Activated CD4-positive, alpha-beta T cell treated with anti-CD3 and anti-CD28 coated beads for 36 hours (primary cell): ENCODE measurements around the gene NOTCH4. TPM values are rescaled to one million over a fixed set of nuclear protein-coding genes. Genes with fewer than 3 reads are reported as not detected.
"Not testable (repeated sequence)": the region's sequence is repeated elsewhere in the genome, so short reads cannot be mapped to it uniquely, and the experiment has no call there.

Source experiments
- ATAC-seq: fragments of 200-7000 bp; cut with Tn5 transposase; one replicate; pipeline ENCODE4 v1.10.0; 2021; ENCODE audit warnings: mild to moderate bottlenecking, moderate library complexity
- CTCF ChIA-PET: fragments of 350-600 bp; sonication (Branson Sonifier 250); formaldehyde crosslinking; loops from one replicate; lab custom pipeline; 2021; ENCODE audit warnings: antibody characterized with exemption; lab: Charles Lee
- POLR2A ChIA-PET: fragments of 350-600 bp; sonication (Branson Sonifier 250); formaldehyde crosslinking; loops from one replicate; lab custom pipeline; 2021; ENCODE audit warnings: antibody characterized with exemption, inconsistent platforms; lab: Charles Lee
- DNase-seq: peaks from one replicate; pipeline ENCODE4 v3.0.0-alpha.2; 2020
- H3K27ac Mint-ChIP-seq: one replicate; pipeline ENCODE4 v1.8.0; 2021; ENCODE audit warnings: mixed read lengths
- H3K27me3 Mint-ChIP-seq: one replicate; pipeline ENCODE4 v1.8.0; 2021; ENCODE audit warnings: mixed read lengths
- H3K36me3 Mint-ChIP-seq: one replicate; pipeline ENCODE4 v1.8.0; 2021; ENCODE audit warnings: low read depth, mixed read lengths
- H3K4me1 Mint-ChIP-seq: one replicate; pipeline ENCODE4 v1.8.0; 2021; ENCODE audit warnings: mixed read lengths
- H3K4me3 Mint-ChIP-seq: one replicate; pipeline ENCODE4 v1.8.0; 2021; ENCODE audit warnings: mild to moderate bottlenecking, moderate library complexity, mixed read lengths
- H3K9me3 Mint-ChIP-seq: one replicate; pipeline ENCODE4 v1.8.0; 2021; ENCODE audit warnings: low read depth, mixed read lengths
- intact Hi-C, 2 experiments: fragments of 100-400 bp; cut with DNase I in 1 of 2; cut with micrococcal nuclease in 1 of 2; formaldehyde crosslinking; loops; one replicate each; pipeline versions ENCODE4 v1.14.2 to v1.15.1; 2022 to 2024; cut with DNase I, micrococcal nuclease
- total RNA-seq, 2 experiments: library from RNA; stranded (reverse); gene quantifications; one replicate each; pipeline ENCODE4 v1.2.3, GENCODE V29; 2021

Gene NOTCH4
- total RNA-seq, 2 experiments from 2014 or later, result 0.69 to 1.1 TPM

DNA sequence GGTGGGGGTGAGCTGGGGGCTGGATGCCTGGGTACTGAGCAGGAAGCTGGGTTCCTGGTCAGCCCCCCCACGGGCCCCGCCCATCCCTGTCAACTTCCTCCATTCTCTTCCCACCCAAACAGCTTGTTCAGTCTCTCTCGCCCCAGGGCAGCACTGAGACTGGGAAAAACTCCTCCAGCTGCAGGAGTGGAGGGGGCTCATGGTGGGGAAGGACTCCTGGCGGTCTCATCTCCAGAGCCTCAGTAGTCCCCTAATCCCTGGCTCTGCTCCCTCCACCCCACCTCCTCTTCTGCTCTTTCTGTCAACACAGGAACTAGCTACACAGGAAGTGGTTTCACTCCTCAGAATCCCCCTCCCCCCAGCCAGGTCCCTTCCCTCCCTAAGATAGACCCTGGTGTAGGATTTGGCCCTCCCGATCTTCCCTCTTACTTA is 31.2 kb downstream of the NOTCH4 start, which contains the start of gene GPSM3:
GPSM3 (minus strand) TSS at position 36 of the 432 bp plus-strand sequence. CDS start 130 bp downstream, outside the sequence.
- ChIA-PET POLR2A (interaction anchor here (2.6 kb wide), 1 partner anchor 10 kb away, joined by 9 read pairs; no protein-coding TSS in a partner anchor), CTCF (interaction anchor here (0.6 to 1.6 kb wide), 5 partner anchors 13 to 703 kb away, joined by 3 to 5 read pairs (median 4); partner anchors contain the start of genes FKBPL and PRRT1)
- H3K4me3 Mint-ChIP-seq, result peak within 1 kb of the TSS; percentile 95
- no peaks in the 10 kb centered on the region for H3K27me3 Mint-ChIP-seq
- peak within 1 kb of the TSS; percentile 96 for H3K27ac Mint-ChIP-seq
- H3K4me1 Mint-ChIP-seq, result peaks cover 49% of the 10 kb centered on the region
- DNase-seq (peak; percentile 69), ATAC-seq (no peak)
- peaks cover 24% of the 10 kb centered on the region for H3K36me3 Mint-ChIP-seq
- intact Hi-C loops, result loop anchor here (10.0 kb wide), 3 partner anchors 218 to 1222 kb away; partner anchors contain the start of genes CUTA (in 1 of the 2), DXO (in 1 of the 2) and PHF1 (in 1 of the 2)
- no peaks in the 10 kb centered on the region for H3K9me3 Mint-ChIP-seq

DNA sequence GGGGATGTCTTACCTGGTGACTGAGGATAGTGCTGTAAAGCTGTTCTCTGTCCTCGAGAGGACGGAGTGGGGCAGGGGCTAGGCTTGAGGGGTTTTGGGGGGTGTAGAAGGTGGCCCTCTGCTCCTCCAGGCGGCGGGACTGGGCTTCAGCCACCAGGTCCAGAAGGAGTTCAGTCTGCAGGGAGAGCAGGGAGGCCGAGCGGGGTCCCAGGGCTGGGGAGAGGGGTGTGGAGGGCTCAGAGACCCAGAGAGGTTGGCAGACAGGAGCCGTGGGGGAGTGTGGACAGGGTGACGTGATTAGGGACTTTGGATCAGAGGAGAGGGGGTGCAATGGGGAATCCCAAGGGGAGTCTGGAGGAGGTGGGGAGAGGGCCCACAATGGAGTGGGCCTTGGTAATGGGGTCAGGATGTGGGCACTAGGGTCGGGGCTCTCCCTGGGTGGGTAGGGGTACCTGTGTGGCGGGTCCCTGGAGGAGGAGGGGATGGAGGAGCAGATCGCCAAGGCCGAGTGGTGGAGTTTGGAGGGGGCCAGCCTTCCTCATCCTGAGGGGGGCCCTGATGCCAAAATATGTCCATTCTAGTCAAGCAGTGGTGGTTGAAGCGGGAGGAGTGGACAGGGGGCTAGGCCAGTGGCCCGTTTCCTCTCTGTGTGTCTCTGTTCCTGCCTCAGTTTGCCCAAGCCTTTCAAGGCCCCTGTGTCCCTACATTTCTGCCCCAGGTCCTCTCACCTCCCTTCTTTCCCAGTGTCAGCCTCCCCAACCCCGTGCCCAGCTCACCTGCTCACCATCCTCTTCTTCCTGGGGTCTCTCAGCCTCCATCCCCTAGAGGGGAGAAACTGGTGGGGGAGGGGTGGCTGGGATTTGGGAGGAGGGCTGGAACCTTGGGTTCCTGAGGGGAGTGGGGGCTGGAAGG is 31.9 kb downstream of the NOTCH4 start:
- Mint-ChIP-seq H3K9me3 (no peaks in the 10 kb centered on the region), H3K27me3 (no peaks in the 10 kb centered on the region), H3K27ac (peak overlapping the region; percentile 96), H3K36me3 (peaks cover 31% of the 10 kb centered on the region), H3K4me3 (peak overlapping the region; percentile 95), H3K4me1 (peaks cover 54% of the 10 kb centered on the region)
- ChIA-PET POLR2A (interaction anchor here (1.0 to 2.6 kb wide), 2 partner anchors 9 to 64 kb away, joined by 4 to 9 read pairs; partner anchors contain the start of gene ATF6B), CTCF (interaction anchor here (0.9 to 1.6 kb wide), 4 partner anchors 13 to 62 kb away, joined by 3 to 5 read pairs (median 4); partner anchors contain the start of genes FKBPL and PRRT1)
- ATAC-seq, result no peak
- peak; percentile 47 for DNase-seq
- intact Hi-C loops, result loop anchor here (10.0 kb wide), 3 partner anchors 217 to 1223 kb away; partner anchors contain the start of genes CUTA (in 1 of the 2), DXO (in 1 of the 2) and PHF1 (in 1 of the 2)

DNA sequence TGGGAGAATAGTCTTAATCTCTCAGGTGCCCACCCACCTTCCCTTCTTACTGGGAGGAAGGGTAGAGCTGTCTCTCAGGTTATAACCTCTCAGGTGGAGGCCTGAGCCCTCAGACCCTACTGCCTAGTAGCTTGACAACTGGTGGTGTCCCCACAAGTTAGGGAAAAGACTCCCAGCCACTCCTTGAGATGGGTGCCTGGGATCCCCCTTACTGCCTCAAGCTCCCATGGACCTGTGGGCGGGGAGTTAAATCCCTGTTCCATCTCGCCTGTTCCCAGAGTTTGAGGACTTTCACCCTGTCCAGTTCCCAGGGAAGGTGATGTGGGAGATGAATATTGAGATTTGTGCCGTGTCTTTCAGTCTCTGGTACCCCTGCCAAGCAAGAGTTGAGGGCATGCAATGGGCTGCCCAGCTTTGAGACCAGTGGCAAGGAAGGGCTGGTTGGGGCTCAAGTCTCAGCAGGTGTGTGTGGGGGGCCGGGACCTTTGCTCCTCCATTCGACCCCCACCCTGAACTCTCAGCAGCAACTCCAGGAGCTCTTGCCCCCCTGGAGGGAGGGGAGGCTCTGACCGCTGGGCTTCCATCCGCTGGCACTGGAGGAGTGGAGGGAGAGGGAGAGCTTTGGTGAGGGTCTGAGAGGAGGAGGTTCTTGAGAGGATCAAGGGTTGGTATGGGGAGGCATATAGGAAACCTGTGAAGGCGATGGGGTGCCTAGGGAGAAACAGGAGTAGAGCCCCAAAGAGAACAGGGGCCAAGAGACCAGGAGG is 32.8 kb downstream of the NOTCH4 start:
- ChIA-PET CTCF (interaction anchor here (0.6 to 0.7 kb wide), 2 partner anchors 65 to 232 kb away, joined by 3 to 4 read pairs; no protein-coding TSS in a partner anchor), POLR2A (interaction anchor here (0.7 to 2.6 kb wide), 3 partner anchors 8 to 63 kb away, joined by 3 to 9 read pairs (median 4); partner anchors contain the start of gene ATF6B)
- peaks cover 39% of the 10 kb centered on the region for H3K36me3 Mint-ChIP-seq
- ATAC-seq (no peak), DNase-seq (no peak)
- peak overlapping the region; percentile 96 for H3K27ac Mint-ChIP-seq
- H3K4me3 Mint-ChIP-seq, result peak overlapping the region; percentile 95
- intact Hi-C loops, result loop anchor here (1.0 to 10.0 kb wide), 5 partner anchors 13 to 1224 kb away; partner anchors contain the start of genes CUTA (in 1 of the 2), DXO (in 1 of the 2), FKBPL (in 1 of the 2) and PHF1 (in 1 of the 2)
- H3K4me1 Mint-ChIP-seq, result peaks cover 60% of the 10 kb centered on the region
- H3K9me3 Mint-ChIP-seq, result no peaks in the 10 kb centered on the region
- H3K27me3 Mint-ChIP-seq, result no peaks in the 10 kb centered on the region

DNA sequence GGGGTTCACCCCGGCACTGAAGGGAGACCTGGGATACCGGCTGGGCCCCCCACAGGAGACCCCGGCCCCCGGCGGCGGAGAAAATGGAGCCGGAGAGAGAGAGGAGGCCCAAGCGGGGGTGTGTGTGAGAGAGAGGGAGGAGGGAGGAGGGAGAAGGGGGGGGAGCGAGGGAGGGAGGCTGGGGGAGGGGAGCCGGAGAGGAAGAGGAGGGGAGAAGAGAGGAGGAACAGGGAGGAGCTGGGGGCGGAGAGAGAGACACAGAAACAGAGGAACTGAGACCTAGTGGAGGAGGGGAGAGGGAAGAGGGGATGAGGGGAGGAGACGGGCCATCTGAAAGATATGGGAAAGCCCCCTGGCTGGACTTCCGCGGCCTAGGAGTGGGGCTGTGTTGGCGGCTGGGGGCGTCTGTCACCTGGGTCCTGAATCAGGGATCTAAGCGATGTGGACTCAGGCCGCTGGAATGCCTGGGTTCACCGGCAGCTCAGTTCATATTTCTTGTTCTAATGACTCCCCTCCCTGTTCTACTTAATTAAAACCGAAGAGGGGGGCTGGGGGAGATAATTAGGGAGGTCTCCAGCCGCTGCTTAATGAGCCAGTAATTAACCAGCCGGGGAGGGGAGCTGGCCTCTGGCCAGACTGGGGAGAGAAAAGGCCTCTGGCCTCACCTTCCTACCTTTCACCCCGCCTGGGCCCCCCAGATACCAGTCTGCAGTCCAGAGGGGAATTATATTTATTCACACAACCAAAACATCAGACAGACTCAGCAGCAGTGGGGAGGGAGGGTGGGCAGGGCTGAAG is 33.6 kb downstream of the NOTCH4 start, which contains the start of gene PBX2:
PBX2 (minus strand) TSS at position 149 of the 798 bp plus-strand sequence. CDS start 287 bp downstream, outside the sequence.
- Mint-ChIP-seq H3K27ac (peak within 1 kb of the TSS; percentile 96), H3K36me3 (peaks cover 46% of the 10 kb centered on the region), H3K4me1 (peaks cover 66% of the 10 kb centered on the region), H3K4me3 (peak within 1 kb of the TSS; percentile 95), H3K9me3 (no peaks in the 10 kb centered on the region), H3K27me3 (no peaks in the 10 kb centered on the region)
- DNase-seq, result peak; percentile 92
- ATAC-seq, result peak; percentile 58
- intact Hi-C loops, result loop anchor here (1.0 to 10.0 kb wide), 5 partner anchors 12 to 1225 kb away; partner anchors contain the start of genes CUTA (in 1 of the 2), DXO (in 1 of the 2), FKBPL (in 1 of the 2) and PHF1 (in 1 of the 2)
- ChIA-PET CTCF (interaction anchor here (0.6 to 0.7 kb wide), 4 partner anchors 11 to 1434 kb away, joined by 3 to 4 read pairs (median 3); no protein-coding TSS in a partner anchor), POLR2A (interaction anchor here (0.6 to 0.7 kb wide), 2 partner anchors 13 to 536 kb away, joined by 3 read pairs; no protein-coding TSS in a partner anchor)

DNA sequence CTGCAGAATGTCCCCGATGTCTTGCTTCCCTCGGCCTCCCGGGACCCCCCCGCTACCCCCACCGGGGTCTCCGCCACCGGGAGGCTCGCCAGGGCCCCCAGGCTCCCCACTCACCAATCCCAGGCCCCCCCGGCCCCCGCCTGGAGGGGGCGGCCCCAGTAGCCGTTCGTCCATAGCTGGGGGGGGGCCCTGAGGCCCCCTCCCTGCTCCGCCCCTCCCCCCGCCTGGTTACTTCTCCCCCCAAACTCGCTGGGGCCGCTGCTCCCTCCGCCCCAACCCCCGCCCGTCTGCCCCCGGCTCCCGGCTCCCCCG is 34.2 kb downstream of the NOTCH4 start:
- ChIA-PET POLR2A (interaction anchor here (0.6 kb wide), 1 partner anchor 536 kb away, joined by 3 read pairs; no protein-coding TSS in a partner anchor), CTCF (interaction anchor here (0.6 kb wide), 2 partner anchors 10 to 1433 kb away, joined by 3 read pairs; no protein-coding TSS in a partner anchor)
- Mint-ChIP-seq H3K9me3 (no peaks in the 10 kb centered on the region), H3K4me3 (peak overlapping the region; percentile 95), H3K4me1 (peaks cover 60% of the 10 kb centered on the region), H3K36me3 (peaks cover 46% of the 10 kb centered on the region), H3K27ac (peak overlapping the region; percentile 91), H3K27me3 (no peaks in the 10 kb centered on the region)
- DNase-seq (no peak), ATAC-seq (no peak)
- intact Hi-C loops, result loop anchor here (1.0 to 10.0 kb wide), 5 partner anchors 11 to 1225 kb away; partner anchors contain the start of genes CUTA (in 1 of the 2), DXO (in 1 of the 2), FKBPL (in 1 of the 2) and PHF1 (in 1 of the 2)

DNA sequence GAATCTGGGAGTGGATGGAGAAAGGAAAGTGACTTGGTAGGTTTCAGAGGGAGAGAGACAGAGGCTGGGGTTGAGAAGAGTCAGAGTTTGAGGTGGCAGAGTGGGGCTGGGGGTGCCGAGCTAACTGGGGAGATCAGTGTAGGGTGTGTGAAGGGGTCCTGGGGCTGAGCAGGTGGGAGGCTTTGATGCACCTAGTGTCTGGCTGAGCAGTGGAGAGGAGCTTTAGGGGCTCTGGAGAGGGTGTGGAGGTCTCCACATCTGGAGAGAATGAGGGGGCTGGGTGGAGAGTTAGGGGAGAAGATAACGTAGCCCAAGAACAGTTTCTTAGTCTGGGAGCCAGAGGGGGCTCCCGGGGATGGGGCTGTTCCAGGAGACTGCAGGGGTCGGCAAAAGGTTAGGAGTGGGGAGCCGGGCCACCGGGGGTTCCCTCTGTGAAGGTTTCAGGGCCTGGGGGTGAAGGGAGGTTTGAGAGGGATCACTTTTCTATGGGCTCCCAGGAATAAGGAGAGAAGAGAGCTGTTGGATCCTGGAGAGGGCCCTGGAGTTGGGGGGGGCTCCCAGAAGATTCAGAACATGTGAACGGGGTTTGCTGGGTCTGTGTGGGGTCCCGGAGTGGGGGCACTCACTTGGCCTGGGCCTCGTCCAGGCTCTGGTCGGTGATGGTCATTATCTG is 34.7 kb downstream of the NOTCH4 start:
- CTCF ChIA-PET, result interaction anchor here (0.6 kb wide), 2 partner anchors 1083 to 1433 kb away, joined by 3 read pairs; partner anchors contain the start of gene RPS18
- peaks cover 57% of the 10 kb centered on the region for H3K4me1 Mint-ChIP-seq

DNA sequence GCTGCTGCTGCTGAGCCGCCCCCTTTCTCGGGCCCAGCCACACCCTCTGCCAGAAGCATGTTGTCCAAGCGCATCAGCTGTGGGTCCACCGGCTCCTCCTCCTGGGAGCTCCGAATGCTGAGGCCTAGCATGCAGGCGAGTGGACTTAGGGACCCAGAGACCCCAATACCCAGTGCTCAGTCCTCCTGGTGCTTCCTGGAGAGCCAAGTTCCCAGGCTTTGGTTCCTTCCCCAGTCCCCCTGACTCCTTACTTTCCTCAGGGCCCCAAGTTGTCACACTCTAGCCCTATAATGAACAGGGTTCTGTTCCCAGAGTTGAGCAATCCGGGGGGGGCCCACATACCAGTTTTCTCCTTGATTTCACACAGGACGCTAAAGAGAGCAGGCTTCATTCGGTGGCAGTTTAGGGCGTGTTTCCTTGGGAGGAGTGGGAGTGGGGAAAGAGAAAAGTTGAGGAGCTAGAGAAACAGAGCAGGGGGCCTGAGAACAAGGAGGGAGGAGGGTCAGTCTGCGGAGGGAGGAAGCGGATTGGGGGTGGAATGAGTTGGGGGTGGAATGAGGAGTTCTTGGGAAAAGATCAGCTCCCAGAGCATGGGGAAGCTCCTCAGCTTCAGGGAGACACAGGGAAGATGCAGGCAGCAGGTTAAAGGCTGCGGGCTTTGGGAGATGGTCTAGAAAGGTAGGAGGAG is 35.3 kb downstream of the NOTCH4 start:
- H3K9me3 Mint-ChIP-seq, result no peaks in the 10 kb centered on the region
- intact Hi-C loops, result no loop called here
- CTCF ChIA-PET, result interaction anchor here (0.6 kb wide), 1 partner anchor 1084 kb away, joined by 3 read pairs; the partner anchor contains the start of gene RPS18
- ATAC-seq (no peak), DNase-seq (no peak)
- peak overlapping the region; percentile 95 for H3K4me3 Mint-ChIP-seq
- peak overlapping the region; percentile 91 for H3K27ac Mint-ChIP-seq
- H3K27me3 Mint-ChIP-seq, result no peaks in the 10 kb centered on the region
- H3K4me1 Mint-ChIP-seq, result peaks cover 50% of the 10 kb centered on the region
- peaks cover 51% of the 10 kb centered on the region for H3K36me3 Mint-ChIP-seq
- POLR2A ChIA-PET, result interaction anchor here (1.0 kb wide), 1 partner anchor 9 kb away, joined by 3 read pairs; no protein-coding TSS in a partner anchor

More for the DNA sequence above, 34.7 kb downstream of the NOTCH4 start:
- peak overlapping the region; percentile 91 for H3K27ac Mint-ChIP-seq
- intact Hi-C loops, result no loop called here
- H3K4me3 Mint-ChIP-seq, result peak overlapping the region; percentile 95
- peaks cover 46% of the 10 kb centered on the region for H3K36me3 Mint-ChIP-seq
- POLR2A ChIA-PET, result interaction anchor here (0.6 to 1.0 kb wide), 2 partner anchors 10 to 595 kb away, joined by 3 read pairs; no protein-coding TSS in a partner anchor
- DNase-seq (no peak), ATAC-seq (no peak)
- H3K9me3 Mint-ChIP-seq, result no peaks in the 10 kb centered on the region
- no peaks in the 10 kb centered on the region for H3K27me3 Mint-ChIP-seq

DNA sequence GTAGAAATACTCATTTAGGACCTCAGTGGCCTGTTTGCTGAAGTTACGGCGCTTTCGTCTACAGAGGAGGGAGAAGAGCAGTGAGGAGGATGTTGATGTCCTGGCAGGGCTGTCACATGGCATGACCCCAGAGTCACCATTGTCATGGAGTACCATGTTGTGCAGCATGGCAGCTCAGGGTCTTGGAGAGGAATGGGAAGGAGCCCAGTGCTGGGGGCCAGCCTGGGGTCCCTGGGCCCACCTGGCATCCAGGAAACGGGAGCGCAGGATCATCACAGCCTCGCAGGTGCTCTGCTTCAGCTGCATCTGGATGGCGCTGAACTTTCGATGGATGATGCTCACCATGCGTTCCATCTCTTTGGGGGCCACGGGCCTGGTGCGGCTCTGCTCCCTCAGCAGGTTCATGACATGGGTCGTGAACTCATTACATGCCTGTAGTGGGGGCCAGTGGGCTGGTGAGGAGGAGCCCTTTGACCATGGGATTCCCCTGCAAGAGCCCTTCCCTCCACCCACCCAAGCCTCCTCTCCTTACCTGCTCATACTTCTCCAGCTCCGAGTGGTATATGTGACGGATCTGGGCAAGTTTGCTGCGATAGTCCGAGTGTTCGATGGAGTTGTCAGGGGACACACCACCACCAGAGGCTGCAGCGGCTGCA is 36.0 kb downstream of the NOTCH4 start:
- peak overlapping the region; percentile 95 for H3K4me3 Mint-ChIP-seq

More for the DNA sequence above, 36.0 kb downstream of the NOTCH4 start:
- Mint-ChIP-seq H3K27ac (peak overlapping the region; percentile 91), H3K36me3 (peaks cover 56% of the 10 kb centered on the region), H3K4me1 (peaks cover 49% of the 10 kb centered on the region)
- DNase-seq, CTCF ChIA-PET, ATAC-seq, intact Hi-C loops, H3K9me3 Mint-ChIP-seq, POLR2A ChIA-PET, H3K27me3 Mint-ChIP-seq: not testable (repeated sequence)
